GM15510 (cell line): ENCODE results near the gene TRIM37.

Experiments
- POLR2A ChIP-seq: IDR thresholded peaks from 3 replicates; pipeline ENCODE4 v1.6.1; 2011; ENCODE audit warnings: borderline replicate concordance; ENCODE audit not compliant: insufficient read length; ENCODE audit errors: extremely low read depth

TRIM37 gene

DNA sequence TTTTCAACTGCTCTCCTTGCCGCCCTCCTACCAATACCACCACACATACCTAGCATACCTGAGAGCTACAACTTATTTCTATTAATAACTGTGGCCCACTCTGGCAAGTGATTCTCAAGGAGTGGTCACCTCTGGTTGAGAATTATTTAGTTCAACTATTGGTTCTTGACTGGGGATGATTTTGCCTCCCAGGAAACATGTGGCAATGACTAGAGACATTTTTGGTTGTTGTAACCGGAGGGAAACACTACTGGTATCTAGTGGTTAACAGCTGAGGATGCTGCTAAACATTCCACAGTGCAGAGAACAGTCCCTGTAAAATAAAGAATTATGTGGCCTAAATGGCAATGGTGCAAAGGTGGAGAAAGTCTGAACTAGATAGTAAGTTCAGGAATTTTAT lies 96.7 kb downstream of the TRIM37 start:
- no peak for TF ChIP-seq POLR2A

DNA sequence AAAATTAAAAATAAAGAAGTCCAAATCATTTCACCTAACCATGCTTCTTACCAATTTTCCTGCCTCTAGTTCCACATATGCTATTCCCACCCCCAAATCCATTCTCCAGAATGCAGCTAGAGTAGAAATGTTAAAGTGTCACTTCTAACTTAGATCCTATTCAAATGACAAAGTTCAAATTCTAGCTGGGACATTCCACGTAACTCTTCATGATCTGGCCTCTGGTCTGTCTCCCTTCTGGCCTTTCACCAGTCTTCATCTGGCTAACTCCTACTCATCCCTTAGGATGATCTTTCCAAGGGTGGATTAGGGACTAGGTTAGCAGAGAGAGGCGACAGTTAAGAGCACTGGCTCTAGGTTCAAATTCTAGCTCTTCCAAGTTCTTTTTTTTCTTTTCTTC lies 97.9 kb downstream of the TRIM37 start:
- no peak for TF ChIP-seq POLR2A

DNA sequence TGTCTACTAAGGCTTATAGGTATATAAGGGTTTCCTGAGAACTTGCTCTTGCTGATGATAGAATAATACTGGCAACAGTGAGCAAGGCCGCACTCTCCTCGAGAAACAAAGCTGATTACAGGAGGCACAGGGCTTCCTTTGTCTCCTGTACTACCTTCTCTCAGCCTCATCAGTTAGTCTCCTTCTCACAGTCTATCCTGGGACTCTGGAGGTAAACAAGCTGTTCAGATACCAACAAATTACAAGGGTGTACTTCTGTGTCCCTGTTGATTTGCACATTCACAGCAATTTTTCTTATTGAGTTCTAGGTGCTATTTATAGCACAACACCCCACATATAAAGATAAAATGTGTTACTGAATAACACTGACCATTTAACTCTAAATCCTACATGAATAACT lies 98.7 kb downstream of the TRIM37 start:
- TF ChIP-seq POLR2A = no peak

DNA sequence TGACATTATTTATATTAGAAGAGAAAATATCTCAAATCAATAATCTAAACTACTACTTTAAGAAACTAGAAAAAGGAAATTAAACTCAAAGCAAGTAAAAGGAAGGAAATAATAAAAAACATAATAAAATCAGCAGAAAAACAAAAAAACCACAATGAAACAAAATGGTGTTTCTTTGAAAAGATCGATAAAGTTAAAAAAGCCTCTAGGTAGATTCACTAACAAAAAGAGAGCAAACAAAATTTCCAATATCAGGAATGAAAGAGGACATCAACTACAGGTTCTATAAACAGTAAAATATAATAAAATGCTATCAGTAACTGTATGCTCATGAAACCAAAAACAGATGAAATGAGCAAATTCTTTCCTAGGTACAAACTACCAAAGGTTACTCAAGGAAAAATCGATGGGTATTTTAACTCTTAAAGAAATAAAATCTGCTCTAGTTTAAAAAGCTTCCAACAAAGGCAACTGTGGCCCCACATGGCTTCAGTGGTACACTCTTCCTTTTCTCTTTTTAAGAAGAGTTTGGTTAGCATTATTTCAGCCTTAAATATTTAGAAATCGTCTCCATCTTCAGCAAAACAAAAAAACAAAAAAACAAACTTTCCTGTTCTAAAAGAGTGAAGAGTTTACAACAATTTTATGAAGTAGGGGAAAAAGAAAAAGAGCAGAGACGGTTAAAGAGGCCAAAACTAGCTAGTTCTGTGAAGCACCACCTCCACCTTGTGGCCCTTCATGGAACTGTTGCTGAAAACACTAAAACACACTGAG lies 102.2 kb downstream of the TRIM37 start:
- no peak for TF ChIP-seq POLR2A

DNA sequence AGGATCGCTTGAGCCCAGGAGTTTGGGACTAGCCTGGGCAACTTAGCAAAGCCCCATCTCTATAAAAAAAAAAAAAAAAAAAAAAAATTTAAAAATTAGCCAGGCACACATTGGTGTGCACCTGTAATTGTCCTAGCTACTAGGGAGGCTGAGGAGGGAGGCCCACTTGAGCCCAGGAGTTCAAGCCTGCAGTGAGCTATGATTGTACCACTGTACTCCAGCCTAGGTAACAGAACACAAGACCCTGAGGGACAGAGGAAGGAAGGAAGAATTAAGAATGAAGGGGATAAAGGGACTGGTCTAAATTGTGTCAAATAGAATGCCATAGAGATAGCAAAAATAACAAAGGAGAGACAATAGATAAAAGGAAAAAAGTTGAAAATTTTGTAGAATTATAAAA lies 102.8 kb downstream of the TRIM37 start:
- no peak for TF ChIP-seq POLR2A

DNA sequence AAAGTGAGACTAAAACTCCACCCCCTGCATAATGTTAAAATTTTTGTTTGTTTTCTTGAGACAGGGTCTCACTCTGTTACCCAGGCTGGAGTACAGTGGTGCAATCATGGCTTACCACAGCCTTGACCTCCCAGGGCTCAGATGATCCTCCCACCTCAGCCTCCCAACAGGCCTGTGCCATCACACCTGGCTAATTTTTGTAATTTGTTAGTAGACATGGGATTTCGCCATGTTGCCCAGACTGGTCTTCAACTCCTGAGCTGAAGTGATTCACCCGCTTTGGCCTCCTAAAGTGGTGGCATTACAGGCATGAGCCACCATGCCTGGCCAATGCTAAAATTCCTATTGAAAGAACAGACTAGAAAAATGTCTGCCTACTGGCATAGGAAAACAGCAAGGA lies 103.8 kb downstream of the TRIM37 start:
- no peak for TF ChIP-seq POLR2A

DNA sequence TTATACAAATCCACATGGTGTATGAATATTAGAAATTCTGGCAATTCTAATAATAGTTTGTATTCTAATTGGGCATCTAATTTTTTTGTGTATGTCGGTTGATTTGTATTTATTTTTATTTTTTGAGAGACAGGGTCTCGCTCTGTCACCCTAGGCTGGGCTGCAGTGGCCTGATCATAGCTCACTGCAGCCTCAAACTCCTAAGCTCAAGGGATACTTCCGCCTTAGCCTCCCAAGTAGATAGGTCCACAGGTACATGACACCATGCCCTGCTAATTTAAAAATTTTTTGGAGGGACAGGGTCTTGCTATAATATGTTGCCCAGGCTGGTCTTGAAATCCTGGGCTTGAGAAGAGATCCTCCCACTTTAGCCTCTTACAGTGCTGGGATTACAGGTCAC lies 104.6 kb downstream of the TRIM37 start:
- TF ChIP-seq POLR2A = no peak

DNA sequence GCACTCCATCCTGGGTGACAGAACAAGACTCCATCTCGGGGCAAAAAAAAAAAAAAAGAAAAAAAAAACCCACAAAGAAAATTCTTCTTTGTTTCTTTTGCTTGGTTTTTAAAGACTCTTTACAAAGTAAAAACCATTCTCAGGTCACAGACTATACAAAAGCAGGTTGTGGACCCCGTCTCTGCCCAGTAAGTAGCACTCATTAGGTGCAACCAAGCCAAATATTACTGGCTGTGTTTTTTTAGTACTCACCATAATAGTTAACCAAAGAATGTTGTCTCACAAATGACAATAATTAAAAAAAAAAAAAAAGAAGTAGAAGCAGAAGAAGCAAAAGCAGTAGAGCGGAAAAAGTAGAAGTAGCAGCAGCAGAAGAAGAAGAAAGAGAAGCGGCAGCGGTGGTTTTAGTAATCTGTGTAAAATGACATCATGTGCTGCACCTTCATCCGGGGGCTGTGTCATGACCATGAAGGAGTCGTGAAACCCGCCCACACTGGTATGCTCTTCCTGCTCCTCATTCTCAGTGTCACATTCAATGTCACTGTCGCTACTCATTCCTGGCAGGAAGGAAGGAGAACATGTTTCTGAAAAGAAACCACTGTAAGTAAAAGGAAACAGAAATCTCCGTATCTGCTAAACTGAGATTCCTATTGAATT lies 105.4 kb downstream of the TRIM37 start:
- peak; percentile 26 for TF ChIP-seq POLR2A

DNA sequence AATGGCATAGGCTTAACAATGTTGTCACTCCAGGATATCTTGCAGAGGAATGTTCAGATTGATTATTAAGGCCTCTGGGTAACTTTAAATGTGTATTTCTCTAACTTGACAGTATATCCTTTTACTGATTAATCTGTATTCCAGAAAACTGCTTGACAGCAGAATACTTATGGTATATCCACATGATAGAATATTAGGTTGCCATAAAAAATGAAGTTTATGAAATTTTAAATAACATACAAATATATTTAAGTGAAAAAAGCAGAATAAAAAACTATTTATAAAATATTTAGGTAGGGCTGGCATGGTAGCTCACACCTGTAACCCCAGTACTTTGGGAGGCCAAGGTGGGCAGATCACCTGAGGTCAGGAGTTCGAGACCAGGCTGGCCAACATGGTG lies 106.7 kb downstream of the TRIM37 start:
- no peak for TF ChIP-seq POLR2A

DNA sequence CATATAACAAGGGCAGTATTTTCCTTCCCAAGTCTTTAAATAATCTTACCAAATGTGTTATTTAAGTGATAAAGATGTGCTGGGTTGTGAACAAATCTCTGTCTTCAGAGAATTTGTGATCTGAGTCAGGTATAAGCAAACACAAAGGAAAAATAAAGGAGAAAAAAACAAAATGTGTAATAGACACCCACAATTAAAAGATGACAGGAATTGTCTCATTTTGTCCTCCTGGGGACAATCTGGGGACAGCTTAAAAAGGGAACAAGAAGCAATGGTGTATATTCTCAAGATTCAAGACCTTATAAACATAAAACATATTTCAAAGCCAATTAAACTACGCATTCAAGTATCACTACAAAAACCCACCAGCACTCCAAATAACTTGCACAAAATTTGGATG lies 107.2 kb downstream of the TRIM37 start:
- no peak for TF ChIP-seq POLR2A

DNA sequence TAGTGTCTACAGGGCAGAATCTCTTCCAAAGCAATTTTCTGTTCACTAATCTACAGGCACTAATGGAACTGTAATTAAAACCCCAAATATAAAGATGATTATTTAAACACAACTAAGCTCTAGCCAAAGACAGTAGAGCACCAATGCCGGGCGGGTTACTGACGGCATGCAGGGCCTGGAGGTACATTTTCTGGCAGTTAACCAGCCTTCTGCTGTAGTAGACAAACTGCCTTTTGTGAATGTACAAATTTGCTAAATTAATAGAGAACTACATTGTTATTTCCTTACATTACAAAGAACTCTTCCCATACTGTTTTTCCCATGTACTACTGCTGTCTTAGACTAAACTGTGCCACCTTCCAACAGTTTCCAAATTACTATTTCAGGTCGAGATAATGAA lies 107.8 kb downstream of the TRIM37 start:
- TF ChIP-seq POLR2A = no peak

DNA sequence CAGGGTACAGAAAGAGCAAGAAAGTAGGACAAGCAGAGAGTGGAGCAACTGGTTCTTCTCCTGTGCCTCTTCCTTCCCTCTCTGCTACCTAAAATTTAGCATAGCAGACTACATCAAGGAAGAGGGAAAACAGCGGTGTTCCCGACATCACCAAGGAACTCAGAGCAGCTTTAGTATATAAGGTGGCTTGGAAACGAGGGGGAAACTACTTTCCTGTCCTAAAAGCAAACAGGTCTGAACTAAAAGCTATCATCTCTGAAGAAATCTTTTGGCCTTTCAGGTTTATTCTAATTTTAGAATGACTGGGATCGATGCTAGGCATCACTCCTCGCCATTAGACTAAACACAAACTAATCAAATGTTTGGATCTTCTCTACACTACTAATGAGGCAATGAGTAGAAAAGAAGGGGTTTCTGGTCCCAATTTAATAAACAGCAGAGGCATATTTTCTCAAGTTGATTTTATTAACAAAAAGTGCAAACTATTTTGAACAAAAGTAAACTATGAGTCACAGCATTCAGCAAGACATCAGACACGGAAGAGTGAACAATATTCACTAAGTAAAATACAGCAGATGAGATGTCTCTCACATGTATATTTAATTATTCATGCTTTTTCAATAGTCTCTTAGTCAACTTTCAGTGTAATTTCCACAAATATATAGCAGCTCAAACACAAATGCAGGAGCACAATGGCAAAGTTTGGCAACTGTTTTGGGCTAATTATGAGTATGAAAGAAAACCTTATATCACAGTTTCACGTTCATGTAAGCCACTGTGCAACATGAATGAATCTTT lies 108.7 kb downstream of the TRIM37 start:
- no peak for TF ChIP-seq POLR2A

DNA sequence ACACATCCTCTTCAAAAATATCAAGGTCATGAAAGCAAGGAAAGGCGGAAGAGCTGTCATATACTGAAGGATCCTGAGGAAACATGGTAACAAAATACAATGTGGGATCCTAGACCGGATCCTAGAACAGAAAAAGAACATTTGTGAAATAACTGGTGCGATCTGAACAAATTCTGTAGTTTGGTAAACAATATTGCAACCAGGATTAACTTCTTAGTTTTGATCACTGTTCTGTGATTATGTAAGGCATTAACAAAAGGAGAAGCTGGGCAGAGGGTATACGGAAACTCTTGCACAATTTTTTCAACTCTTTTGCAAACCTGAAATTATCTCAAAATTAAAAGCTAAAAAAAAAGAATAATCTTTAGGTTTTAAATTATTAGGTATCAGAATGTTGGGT lies 109.7 kb downstream of the TRIM37 start:
- no peak for TF ChIP-seq POLR2A

DNA sequence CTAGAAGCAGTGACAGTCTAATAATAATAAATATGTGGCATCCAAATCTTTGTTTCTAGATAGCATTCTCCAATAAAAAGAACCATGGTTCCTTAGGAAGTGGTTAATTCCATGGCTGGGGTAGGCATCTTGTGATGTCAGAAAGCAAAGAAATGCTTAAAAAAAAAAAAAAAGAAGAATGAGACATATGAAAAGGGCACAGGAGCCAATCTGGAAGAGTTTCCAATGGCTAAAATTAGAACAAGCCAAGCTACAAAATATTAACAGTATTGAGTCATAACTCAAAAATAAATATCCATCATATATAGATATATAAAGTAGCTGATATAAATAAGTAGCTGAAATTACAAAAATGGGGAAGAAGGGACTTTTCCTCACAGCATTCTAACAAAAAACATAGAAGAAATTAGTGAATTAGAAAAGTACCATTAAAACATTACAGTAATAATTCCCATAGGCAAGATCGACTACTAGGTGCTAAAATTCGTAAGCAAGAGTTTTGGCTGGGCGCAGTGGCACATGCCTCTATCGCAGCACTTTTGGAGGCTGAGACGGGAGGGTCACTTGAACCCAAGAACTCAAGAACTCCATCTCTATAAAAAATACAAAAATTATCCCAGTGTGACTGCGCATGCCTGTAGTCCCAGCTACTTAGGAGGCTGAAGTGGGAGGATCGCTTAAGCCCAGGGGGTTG lies 111.3 kb downstream of the TRIM37 start:
- TF ChIP-seq POLR2A = no peak

DNA sequence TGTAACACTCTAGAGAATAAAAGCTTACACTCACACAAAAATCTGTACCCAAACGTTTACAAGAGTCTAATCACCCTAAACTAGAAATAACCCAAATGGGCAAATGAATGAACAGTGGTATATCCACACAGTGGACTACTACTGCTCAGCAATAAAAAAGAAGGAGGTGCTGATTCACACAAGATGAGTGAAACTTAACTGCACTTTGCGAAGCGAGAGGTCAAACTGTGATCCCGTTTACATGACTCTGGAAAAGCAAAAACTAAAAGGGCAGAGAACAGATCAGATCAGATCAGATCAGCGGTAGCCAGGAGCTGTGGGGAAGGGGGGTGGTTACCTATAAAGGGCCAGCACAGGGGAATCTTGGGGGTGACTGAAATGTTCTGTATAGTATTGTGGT lies 113.4 kb downstream of the TRIM37 start:
- TF ChIP-seq POLR2A = no peak
